Measurements from ENCODE around the gene PPM1H.
"Not testable (repeated sequence)": the region's sequence is repeated elsewhere in the genome, so short reads cannot be mapped to it uniquely, and the experiment has no call there.

The PPM1H gene

DNA sequence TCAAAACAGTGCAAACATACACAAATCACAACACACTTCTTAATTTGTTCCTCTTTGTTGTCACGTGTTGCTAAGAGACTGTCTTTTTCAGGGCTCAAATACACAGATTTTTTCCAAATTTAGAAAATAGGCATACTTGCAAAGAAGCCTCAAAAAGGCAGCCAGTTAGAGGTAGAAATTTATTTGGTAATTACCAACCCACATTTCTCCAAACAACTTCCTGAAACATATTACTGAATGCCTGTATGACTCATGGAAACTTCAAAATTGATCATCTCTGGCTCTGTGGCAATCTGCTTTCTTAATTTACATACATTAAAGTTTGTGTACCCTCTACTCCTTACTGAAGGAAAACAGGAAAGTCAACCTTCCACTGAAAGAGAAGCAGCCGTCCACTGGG lies 36.4 kb downstream of the PPM1H start:
- Histone ChIP-seq H3K4me1 (ENCODE audit: control insufficient read depth in 5 of 5, insufficient read depth in 5 of 5, low read length in 5 of 5) (peaks cover 0 to 27% (median 3%) of the 10 kb centered on the region in 5 donors), H3K9ac (ENCODE audit: low read length in 5 of 5) (no peak overlapping the region), H3K27ac (ENCODE audit: low read depth, low read length) (no peak overlapping the region), H3K36me3 (ENCODE audit: control insufficient read depth in 5 of 5, insufficient read depth in 5 of 5, low read length in 5 of 5) (no peaks in the 10 kb centered on the region), H3K9me3 (ENCODE audit: control insufficient read depth in 5 of 5, low read length in 5 of 5) (no peaks in the 10 kb centered on the region), H3K27me3 (ENCODE audit: control insufficient read depth in 5 of 5, insufficient read depth in 4 of 5, low read length in 5 of 5) (no peaks in the 10 kb centered on the region), H3K4me3 (ENCODE audit: low read depth in 1 of 5, low read length in 5 of 5) (no peak overlapping the region)

GRCh38 chr12:62895351-62895877 lies 39.5 kb downstream of the PPM1H start:
- Histone ChIP-seq H3K9ac (ENCODE audit: low read length in 5 of 5) (no peak overlapping the region), H3K4me1 (ENCODE audit: control insufficient read depth in 5 of 5, insufficient read depth in 5 of 5, low read length in 5 of 5) (peaks cover 0 to 10% (median 2%) of the 10 kb centered on the region in 5 donors), H3K4me3 (ENCODE audit: low read depth in 1 of 5, low read length in 5 of 5) (no peak overlapping the region), H3K27ac (ENCODE audit: low read depth, low read length) (no peak overlapping the region), H3K9me3 (ENCODE audit: control insufficient read depth in 5 of 5, low read length in 5 of 5) (no peaks in the 10 kb centered on the region), H3K27me3 (ENCODE audit: control insufficient read depth in 5 of 5, insufficient read depth in 4 of 5, low read length in 5 of 5) (no peaks in the 10 kb centered on the region), H3K36me3 (ENCODE audit: control insufficient read depth in 5 of 5, insufficient read depth in 5 of 5, low read length in 5 of 5) (no peaks in the 10 kb centered on the region)

DNA sequence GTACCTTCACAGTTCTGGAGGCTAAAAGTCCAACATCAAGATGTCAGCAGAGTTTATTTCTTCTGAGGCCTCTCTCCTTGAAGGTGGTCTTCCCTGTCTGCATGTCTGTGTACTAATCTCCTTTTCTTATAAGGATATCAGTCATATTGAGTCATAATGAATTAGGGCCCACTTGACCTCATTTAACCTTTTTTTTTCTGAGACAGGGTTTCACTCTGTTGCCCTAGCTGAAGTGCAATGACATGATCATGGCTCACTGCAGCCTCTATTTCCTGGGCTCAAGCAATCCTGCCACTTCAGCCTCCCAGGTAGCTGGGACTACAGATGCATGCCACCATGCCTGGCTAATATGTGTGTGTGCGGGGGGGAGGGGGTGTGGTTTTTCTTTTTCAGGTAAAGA lies 41.7 kb downstream of the PPM1H start:
- H3K27ac ChIP-seq (ENCODE audit: low read depth, low read length) = no peak overlapping the region
- H3K36me3 ChIP-seq (ENCODE audit: control insufficient read depth in 5 of 5, insufficient read depth in 5 of 5, low read length in 5 of 5) = no peaks in the 10 kb centered on the region
- no peaks in the 10 kb centered on the region for H3K9me3 ChIP-seq (ENCODE audit: control insufficient read depth in 5 of 5, low read length in 5 of 5)
- peaks cover 0 to 2% (median 0%) of the 10 kb centered on the region in 5 donors for H3K4me1 ChIP-seq (ENCODE audit: control insufficient read depth in 5 of 5, insufficient read depth in 5 of 5, low read length in 5 of 5)
- no peak overlapping the region for H3K9ac ChIP-seq (ENCODE audit: low read length in 5 of 5)
- H3K27me3 ChIP-seq (ENCODE audit: control insufficient read depth in 5 of 5, insufficient read depth in 4 of 5, low read length in 5 of 5) = no peaks in the 10 kb centered on the region
- H3K4me3 ChIP-seq (ENCODE audit: low read depth in 1 of 5, low read length in 5 of 5) = no peak overlapping the region

GRCh38 chr12:62891805-62892549 lies 43.0 kb downstream of the PPM1H start:
- no peak overlapping the region for H3K27ac ChIP-seq (ENCODE audit: low read depth, low read length)
- no peaks in the 10 kb centered on the region for H3K27me3 ChIP-seq (ENCODE audit: control insufficient read depth in 5 of 5, insufficient read depth in 4 of 5, low read length in 5 of 5)
- no peak overlapping the region for H3K4me3 ChIP-seq (ENCODE audit: low read depth in 1 of 5, low read length in 5 of 5)
- no peaks in the 10 kb centered on the region for H3K36me3 ChIP-seq (ENCODE audit: control insufficient read depth in 5 of 5, insufficient read depth in 5 of 5, low read length in 5 of 5)
- H3K9me3 ChIP-seq (ENCODE audit: control insufficient read depth in 5 of 5, low read length in 5 of 5) = no peaks in the 10 kb centered on the region
- H3K9ac ChIP-seq (ENCODE audit: low read length in 5 of 5) = no peak overlapping the region
- peaks cover 0 to under 1% (median 0%) of the 10 kb centered on the region in 5 donors for H3K4me1 ChIP-seq (ENCODE audit: control insufficient read depth in 5 of 5, insufficient read depth in 5 of 5, low read length in 5 of 5)

DNA sequence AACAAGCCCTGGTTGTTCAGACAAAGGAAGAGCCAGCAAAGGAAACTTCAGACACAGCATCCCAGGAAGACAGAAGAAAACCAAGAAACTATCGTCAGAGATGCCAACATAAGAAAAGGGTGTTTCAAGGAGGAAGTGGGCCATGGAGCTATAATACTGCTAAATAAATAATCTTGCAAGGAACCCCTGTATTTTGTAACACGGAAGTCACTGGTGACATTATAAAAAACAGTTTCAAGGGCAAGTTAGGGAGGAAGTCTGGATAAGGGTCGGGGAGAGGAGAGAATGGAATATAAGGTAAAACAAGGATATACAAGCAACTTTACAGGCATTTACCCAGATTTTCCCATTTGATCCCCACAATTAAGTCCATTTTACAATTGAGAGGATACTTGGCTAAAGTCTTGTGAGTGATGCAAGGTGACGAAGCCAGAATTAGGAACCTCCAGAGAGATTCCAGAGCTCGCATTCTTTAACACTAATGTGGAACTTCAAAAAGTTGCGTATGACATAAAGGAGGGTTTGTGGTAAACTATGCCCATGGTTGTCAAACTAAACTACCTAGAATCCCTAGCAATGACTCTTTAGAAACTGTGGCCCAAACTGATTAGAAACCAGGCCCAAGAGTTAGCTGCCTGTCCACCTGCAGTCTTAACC lies 46.4 kb downstream of the PPM1H start:
- Histone ChIP-seq H3K4me3 (ENCODE audit: low read depth in 1 of 5, low read length in 5 of 5) (no peak overlapping the region), H3K4me1 (ENCODE audit: control insufficient read depth in 5 of 5, insufficient read depth in 5 of 5, low read length in 5 of 5) (peaks cover 0 to 3% (median 0%) of the 10 kb centered on the region in 5 donors), H3K9ac (ENCODE audit: low read length in 5 of 5) (no peak overlapping the region), H3K9me3 (ENCODE audit: control insufficient read depth in 5 of 5, low read length in 5 of 5) (peaks cover 0 to 3% (median 0%) of the 10 kb centered on the region in 5 donors), H3K27ac (ENCODE audit: low read depth, low read length) (no peak overlapping the region), H3K36me3 (ENCODE audit: control insufficient read depth in 5 of 5, insufficient read depth in 5 of 5, low read length in 5 of 5) (no peaks in the 10 kb centered on the region), H3K27me3 (ENCODE audit: control insufficient read depth in 5 of 5, insufficient read depth in 4 of 5, low read length in 5 of 5) (no peaks in the 10 kb centered on the region)

GRCh38 chr12:62886796-62887195 lies 48.2 kb downstream of the PPM1H start:
- no peak overlapping the region for H3K9ac ChIP-seq (ENCODE audit: low read length in 5 of 5)
- no peaks in the 10 kb centered on the region for H3K27me3 ChIP-seq (ENCODE audit: control insufficient read depth in 5 of 5, insufficient read depth in 4 of 5, low read length in 5 of 5)
- H3K9me3 ChIP-seq (ENCODE audit: control insufficient read depth in 5 of 5, low read length in 5 of 5) = peaks cover 0 to 3% (median 0%) of the 10 kb centered on the region in 5 donors
- no peak overlapping the region for H3K4me3 ChIP-seq (ENCODE audit: low read depth in 1 of 5, low read length in 5 of 5)
- no peaks in the 10 kb centered on the region for H3K36me3 ChIP-seq (ENCODE audit: control insufficient read depth in 5 of 5, insufficient read depth in 5 of 5, low read length in 5 of 5)
- H3K4me1 ChIP-seq (ENCODE audit: control insufficient read depth in 5 of 5, insufficient read depth in 5 of 5, low read length in 5 of 5) = peaks cover 0 to 3% (median 0%) of the 10 kb centered on the region in 5 donors
- no peak overlapping the region for H3K27ac ChIP-seq (ENCODE audit: low read depth, low read length)

DNA sequence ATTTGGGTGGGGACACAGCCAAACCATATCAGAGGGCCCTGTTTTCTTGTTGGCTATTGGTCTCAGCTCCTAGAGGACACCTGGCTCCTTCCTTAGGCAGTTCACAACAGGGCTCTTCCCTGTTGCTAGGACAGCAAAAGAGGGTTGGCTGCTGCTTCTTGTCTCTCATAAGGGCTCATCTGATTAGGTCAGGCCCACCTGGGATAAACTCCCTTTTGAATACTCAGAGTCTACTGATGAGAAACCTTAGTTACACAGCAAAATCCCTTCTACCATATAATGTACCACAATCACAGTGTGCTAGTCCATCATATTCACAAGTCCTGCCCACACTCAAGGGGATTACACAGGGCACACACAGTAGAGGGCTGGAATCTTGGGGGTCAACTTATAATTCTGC lies 49.7 kb downstream of the PPM1H start:
- Histone ChIP-seq H3K4me1 (ENCODE audit: control insufficient read depth in 5 of 5, insufficient read depth in 5 of 5, low read length in 5 of 5) (peaks cover 0 to 3% (median 0%) of the 10 kb centered on the region in 5 donors), H3K9ac (ENCODE audit: low read length in 5 of 5) (no peak overlapping the region), H3K9me3 (ENCODE audit: control insufficient read depth in 5 of 5, low read length in 5 of 5) (peaks cover 0 to 8% (median 0%) of the 10 kb centered on the region in 5 donors), H3K4me3 (ENCODE audit: low read depth in 1 of 5, low read length in 5 of 5) (no peak overlapping the region), H3K27ac (ENCODE audit: low read depth, low read length) (no peak overlapping the region), H3K27me3 (ENCODE audit: control insufficient read depth in 5 of 5, insufficient read depth in 4 of 5, low read length in 5 of 5) (no peaks in the 10 kb centered on the region), H3K36me3 (ENCODE audit: control insufficient read depth in 5 of 5, insufficient read depth in 5 of 5, low read length in 5 of 5) (no peaks in the 10 kb centered on the region)

GRCh38 chr12:62884832-62885231 lies 50.1 kb downstream of the PPM1H start:
- not testable (repeated sequence) for H3K27me3 ChIP-seq (ENCODE audit: control insufficient read depth in 5 of 5, insufficient read depth in 4 of 5, low read length in 5 of 5); H3K4me3 ChIP-seq (ENCODE audit: low read depth in 1 of 5, low read length in 5 of 5); H3K9ac ChIP-seq (ENCODE audit: low read length in 5 of 5); H3K27ac ChIP-seq (ENCODE audit: low read depth, low read length); H3K9me3 ChIP-seq (ENCODE audit: control insufficient read depth in 5 of 5, low read length in 5 of 5); H3K36me3 ChIP-seq (ENCODE audit: control insufficient read depth in 5 of 5, insufficient read depth in 5 of 5, low read length in 5 of 5); H3K4me1 ChIP-seq (ENCODE audit: control insufficient read depth in 5 of 5, insufficient read depth in 5 of 5, low read length in 5 of 5)

DNA sequence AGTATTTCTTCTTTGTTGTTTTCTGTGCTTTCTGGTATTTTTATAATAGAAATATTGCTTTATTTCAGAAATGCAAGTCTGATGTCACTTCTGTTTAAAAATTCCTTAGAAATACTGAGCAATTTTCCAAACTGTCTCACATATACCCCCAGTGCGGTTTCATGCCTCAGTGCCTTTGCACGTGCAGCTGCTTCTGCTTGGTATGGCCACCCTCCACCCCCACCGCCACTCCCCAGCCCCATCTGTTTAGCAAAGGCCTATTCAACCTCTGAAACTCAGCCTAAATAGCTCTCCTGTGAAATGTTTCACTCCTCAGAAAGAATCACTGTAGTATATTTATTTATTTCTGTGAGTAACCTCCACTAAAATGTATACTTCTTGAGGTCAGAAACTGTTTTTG lies 52.3 kb downstream of the PPM1H start:
- H3K27ac ChIP-seq (ENCODE audit: low read depth, low read length) = no peak overlapping the region
- H3K36me3 ChIP-seq (ENCODE audit: control insufficient read depth in 5 of 5, insufficient read depth in 5 of 5, low read length in 5 of 5) = no peaks in the 10 kb centered on the region

GRCh38 chr12:62882140-62882539 lies 52.8 kb downstream of the PPM1H start:
- no peak overlapping the region for H3K4me3 ChIP-seq (ENCODE audit: low read depth in 1 of 5, low read length in 5 of 5)
- peaks cover 0 to 3% (median 1%) of the 10 kb centered on the region in 5 donors for H3K4me1 ChIP-seq (ENCODE audit: control insufficient read depth in 5 of 5, insufficient read depth in 5 of 5, low read length in 5 of 5)
- H3K27me3 ChIP-seq (ENCODE audit: control insufficient read depth in 5 of 5, insufficient read depth in 4 of 5, low read length in 5 of 5) = peaks cover 0 to 1% (median 0%) of the 10 kb centered on the region in 5 donors
- no peak overlapping the region for H3K27ac ChIP-seq (ENCODE audit: low read depth, low read length)
- no peak overlapping the region for H3K9ac ChIP-seq (ENCODE audit: low read length in 5 of 5)
- H3K9me3 ChIP-seq (ENCODE audit: control insufficient read depth in 5 of 5, low read length in 5 of 5) = peaks cover 0 to 8% (median 0%) of the 10 kb centered on the region in 5 donors
- no peaks in the 10 kb centered on the region for H3K36me3 ChIP-seq (ENCODE audit: control insufficient read depth in 5 of 5, insufficient read depth in 5 of 5, low read length in 5 of 5)

More for the DNA sequence above, 52.3 kb downstream of the PPM1H start:
- Histone ChIP-seq H3K9me3 (ENCODE audit: control insufficient read depth in 5 of 5, low read length in 5 of 5) (peaks cover 0 to 8% (median 0%) of the 10 kb centered on the region in 5 donors), H3K4me3 (ENCODE audit: low read depth in 1 of 5, low read length in 5 of 5) (no peak overlapping the region), H3K9ac (ENCODE audit: low read length in 5 of 5) (no peak overlapping the region), H3K4me1 (ENCODE audit: control insufficient read depth in 5 of 5, insufficient read depth in 5 of 5, low read length in 5 of 5) (peaks cover 0 to 3% (median 0%) of the 10 kb centered on the region in 5 donors), H3K27me3 (ENCODE audit: control insufficient read depth in 5 of 5, insufficient read depth in 4 of 5, low read length in 5 of 5) (no peaks in the 10 kb centered on the region)

Data from subcutaneous abdominal adipose tissue (tissue), 5 donors.